Stromal cell of bone marrow (primary cell): Measurements from ENCODE around the gene RNF151.

ENCODE experiments used
- DNase-seq: peaks from one replicate; pipeline ENCODE4 v3.0.0-alpha.2; 2012; ENCODE audit warnings: low read depth

The RNF151 gene

DNA sequence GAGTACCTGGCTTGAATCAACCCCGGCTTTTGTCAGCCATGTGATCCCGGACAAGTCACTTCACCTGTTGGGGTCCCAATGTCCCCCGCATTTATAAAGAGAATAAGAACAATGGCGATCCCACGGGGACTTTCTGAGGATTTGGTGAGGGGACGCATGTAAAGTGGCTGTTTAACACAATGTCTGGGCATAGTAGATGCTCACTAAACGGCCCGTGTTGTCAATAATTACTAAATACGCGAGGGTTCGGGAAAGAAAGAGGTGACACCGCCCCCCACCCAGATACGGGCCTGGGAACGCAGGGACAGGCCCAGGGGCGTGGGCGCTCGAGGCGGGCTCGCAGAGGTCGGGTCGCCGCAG, 24.9 kb downstream of the RNF151 start:
- no peak for DNase-seq

DNA sequence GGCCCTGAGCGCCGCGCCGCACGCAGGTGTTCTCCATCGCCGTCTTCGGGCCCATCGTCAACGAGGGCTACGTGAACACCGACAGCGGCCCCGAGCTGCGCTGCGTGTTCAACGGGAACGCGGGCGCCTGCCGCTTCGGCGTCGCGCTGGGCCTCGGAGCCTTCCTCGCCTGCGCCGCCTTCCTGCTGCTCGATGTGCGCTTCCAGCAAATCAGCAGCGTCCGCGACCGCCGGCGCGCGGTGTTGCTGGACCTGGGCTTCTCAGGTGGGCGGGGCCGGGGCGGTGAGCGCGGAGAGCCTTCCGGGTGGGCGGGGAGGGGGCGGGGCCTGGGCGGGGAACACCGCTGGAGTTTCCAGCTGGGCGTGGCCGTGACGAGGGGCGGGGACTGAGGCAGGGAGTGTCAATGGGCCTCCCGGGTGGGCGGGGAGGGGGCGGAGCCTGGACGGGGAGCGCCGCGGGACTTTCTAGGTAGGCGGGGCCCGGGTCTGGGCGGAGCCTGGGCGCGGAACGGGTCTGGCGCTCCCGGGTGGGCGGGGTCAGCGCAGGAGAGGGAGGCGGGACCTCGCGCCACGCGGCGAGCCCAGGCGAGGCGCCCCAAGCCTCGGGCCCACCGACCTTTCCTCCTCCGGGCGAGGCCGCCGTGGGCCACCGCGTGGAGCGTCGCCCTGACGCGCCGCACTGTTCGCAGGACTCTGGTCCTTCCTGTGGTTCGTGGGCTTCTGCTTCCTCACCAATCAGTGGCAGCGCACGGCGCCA, 25.5 kb downstream of the RNF151 start:
- DNase-seq, result peak; percentile 69

- no peak for DNase-seq
These were observed 26.2 kb downstream of the RNF151 start for GRCh38 chr16:1992704-1993317.

GRCh38 chr16:1993731-1994131, 27.1 kb downstream of the RNF151 start:
- no peak for DNase-seq

DNA sequence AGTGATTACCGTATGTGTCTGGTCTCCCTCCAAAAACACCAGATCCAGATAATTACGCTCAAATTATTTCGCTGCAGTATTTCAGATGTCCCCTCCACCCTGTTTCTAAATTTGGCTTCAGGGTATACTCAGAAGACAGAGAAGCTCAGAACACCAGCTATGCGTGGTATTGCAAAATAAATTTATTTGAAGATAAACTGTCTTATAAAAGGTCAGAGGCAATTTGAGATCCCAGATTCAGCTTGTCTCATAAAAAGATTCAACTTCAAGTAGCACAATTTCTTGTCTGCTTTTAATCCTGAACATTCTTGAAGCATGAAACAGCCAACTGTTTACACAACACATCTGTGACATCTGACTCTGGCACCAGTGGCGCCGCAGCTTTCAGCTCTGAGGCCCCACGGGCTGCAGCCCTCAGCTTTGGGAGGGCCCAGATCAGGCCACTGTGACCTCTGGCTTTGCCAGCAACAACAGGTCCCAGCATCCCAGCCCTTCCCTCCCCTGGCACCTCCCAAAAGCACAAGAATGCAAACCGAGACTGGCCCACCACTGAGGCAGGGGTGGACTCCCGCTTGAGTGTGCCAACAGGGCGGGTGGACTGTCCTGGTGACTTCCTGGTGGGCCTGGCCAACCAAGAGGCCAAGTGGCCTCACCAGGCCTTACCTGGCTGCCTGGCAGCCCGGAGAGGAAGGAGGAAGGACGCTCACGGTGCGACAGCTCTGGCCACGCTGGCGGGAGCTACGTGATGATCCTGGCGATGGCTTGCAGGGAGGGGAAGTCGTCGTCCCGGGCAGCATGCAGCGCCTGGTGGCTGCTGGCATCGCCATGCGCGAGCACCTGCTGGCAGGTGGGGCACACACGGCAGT, 31.1 kb downstream of the RNF151 start:
- DNase-seq, result no peak

DNA sequence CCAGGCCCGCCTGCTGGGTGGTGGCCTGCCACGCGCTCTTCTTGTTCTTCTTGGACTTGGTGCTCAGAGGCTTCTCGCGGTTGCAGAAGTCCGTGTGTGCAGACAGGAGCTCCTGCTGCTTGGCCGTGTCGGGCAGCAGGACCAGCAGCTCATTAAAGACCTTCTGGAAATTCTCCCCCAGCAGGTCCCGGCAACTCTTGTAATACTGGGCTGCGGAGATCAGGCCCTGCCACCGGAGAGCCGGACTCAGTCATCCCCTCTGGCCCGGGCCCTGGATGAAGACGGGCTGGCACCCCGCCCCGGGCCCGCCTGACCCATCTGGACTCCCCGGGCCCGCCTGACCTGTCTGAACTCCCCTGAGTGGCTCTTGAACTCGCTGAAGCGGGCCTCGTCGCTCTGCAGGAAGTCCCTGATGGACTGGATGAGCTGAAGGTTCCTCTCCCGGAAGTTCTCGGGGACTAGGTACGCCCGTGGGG, 31.7 kb downstream of the RNF151 start:
- no peak for DNase-seq

DNA sequence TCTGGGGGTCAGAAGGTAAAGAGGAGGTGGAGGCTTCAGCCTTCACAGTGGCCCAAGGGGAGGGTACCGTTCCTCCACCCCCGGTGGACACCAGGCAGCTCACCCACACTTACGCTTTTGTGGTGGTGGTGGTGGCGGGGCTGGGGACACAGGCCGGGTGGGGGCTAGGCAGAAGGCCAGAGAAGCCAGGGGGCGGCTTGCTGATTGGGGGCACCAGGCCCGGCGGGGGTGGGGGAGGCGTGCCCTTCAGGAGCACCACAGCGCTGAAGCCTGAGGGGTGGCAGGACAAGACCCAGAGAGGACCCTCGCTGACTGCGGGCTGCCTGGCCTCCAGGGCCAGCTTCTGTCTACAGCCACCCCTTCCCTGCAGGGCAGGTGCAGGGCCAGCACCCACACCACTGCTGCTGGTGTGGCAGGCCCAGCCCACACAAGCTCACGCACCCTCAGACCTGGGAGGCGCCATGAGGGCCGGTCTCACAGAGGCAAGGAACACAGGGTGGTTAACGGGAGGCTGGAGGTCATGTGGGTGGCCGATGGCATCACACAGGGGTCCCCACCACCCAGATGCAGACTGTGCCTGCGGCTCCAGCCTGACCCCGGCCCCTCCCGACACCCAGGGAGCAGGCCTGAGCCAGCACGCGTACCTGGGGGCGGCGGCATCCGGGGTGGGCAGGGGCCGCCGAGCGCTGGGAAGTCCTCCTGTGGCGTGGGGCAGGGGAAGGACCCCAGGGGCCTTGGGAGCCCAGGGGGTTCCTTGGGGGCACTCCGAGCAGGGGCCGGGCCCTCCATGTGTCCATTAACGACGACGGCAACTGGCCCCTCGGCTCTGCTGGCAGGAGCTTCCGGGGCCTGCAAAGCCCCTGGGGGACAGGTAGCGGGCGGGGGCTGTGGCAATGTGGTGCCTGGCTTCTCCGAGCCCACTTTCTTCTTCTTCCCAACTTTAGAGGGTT, 32.5 kb downstream of the RNF151 start:
- DNase-seq, result no peak

GRCh38 chr16:1999866-2000514, 33.3 kb downstream of the RNF151 start:
- no peak for DNase-seq

DNA sequence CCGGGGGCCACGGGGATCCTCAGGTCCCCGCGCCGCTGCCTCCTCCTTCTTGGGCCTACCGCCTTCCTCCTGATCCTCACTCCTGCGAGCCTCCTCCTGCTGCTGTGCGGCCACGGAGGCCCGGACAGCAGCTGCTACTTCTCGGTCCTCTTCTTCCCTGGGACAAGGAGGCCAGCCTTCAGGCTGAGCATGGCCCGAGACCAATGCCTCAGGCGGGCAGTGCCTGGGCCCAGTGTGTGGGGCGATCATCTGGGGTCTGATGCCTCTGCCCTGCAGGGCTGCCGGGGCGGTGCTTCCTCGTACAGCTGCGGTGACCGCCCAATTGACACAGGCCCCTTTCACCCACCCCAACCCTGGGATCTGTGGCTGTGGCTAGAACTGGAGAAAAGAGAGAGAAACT, 34.4 kb downstream of the RNF151 start:
- DNase-seq, result no peak

DNA sequence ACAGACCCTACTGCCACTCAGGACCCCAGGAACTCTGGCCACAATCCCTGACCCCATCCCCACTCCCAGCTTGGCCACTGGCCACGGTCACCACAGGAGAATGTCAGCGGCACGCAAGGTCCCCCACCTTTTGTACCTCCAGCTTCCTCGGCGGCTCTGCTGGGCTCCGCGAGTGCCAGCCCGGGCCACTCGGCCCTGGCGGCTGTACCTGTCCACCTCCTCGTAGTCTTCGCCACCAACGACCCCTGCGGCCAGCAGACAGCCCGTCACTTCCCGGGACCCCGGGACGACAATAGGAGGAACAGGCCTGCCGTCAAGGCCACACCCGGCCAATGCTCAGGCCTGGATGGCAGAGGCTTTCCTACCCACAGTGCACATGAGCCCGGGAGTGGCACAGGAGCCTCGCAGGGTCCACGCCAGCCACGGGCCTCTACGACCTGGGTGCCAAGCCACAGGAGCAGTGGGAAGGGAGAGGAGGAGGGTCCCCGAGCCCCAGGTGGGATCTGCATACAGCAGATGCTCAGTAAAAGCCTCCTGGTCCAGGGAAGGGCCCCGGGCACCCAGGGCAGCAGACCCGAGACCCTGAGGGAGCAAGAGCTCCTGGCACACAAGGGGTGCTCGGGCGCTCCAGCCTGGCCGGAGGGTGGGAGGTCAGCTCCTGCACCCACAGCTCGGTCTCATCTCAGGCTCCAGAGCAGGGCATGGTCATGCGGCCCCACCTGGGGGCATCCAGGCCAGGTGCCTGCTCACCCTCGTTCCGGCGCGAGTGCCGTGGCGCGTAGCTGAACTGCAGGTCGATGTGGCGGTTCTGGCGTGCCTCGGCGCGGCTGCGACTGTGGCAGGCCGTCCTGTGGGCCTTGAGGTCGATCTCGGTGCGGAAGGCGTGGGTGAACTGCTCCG, 35.0 kb downstream of the RNF151 start:
- no peak for DNase-seq

DNA sequence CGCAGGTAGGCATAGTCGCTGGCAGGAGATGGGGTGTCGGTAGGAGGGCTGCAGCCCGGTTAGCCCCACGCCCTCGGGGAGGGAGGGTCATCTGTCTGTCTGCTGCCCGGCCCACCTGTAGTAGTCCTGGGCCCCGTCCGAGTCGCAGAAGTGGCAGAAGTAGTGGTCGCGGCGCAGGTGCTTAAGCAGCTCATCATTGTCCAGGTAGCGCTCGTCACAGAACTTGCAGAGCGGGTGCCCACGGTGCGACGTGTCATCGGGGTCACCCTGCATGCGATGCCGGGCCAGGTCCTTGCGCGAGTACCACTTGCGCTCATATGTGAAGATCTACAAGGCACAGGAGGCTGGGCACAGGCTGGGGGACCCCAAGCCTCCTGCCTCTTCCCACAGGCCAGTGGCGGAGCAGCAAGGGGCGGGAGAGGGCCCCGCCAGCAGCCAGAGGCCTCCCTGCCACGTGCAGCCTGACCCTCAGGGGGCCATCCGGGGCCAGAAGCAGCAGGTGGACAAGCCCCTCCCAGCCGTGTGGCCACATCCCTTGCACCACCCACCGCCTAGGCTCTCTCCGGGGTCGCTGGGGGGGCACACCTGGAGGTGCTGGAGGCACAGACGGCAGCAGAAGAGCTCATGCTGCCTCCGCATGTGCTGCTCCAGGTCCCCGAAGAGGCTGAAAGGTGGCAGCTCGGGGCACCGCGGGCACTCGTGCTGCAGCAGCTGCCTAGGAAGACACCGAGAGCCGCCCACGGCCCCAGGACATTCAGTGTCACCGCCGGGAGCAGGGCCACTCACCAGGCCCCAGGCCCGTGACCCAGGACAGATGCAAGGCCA, 36.0 kb downstream of the RNF151 start:
- no peak for DNase-seq

GRCh38 chr16:2003231-2003826, 36.7 kb downstream of the RNF151 start:
- DNase-seq, result no peak

DNA sequence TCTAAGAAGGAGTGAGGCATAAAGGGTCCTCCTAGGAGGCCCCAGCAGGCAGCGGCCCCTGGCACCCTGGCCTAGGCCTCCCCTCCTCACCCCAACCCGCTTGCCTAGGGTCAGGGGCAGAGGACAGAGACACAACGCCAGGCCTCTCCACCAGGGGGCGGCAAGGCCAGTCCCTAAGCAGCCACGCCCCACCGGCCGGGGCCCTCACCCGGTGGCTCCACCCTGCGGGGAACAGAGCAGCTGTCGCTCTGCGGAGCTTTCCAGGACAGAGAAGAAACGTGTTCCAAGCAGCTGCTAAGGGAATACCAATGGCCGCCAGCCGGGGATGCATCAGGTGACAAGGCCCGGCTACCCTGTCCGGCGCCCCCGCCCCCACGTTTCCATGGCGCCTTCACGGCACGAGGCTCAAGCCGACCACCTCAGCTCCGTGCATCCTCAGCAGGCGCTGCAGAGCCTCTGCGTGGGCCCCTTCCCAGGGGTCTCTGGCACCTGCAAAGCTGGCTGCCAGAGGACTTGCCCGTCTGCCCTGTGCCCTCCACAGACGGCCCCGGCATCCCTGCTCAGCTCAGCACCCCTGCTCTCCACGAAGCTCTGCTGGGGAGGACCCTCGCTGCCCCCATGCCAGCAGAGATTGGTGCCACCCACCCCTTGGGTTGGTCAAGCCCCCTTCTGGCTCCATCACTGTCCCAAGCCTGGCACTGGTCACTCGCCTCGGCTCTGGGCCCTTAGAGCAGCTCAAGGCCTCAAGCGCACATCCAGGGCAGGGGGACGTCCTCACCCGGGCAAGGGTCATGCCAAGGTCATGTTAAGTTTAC, 37.4 kb downstream of the RNF151 start:
- peak; percentile 45 for DNase-seq

GRCh38 chr16:2004795-2005517, 38.3 kb downstream of the RNF151 start:
- DNase-seq, result no peak

DNA sequence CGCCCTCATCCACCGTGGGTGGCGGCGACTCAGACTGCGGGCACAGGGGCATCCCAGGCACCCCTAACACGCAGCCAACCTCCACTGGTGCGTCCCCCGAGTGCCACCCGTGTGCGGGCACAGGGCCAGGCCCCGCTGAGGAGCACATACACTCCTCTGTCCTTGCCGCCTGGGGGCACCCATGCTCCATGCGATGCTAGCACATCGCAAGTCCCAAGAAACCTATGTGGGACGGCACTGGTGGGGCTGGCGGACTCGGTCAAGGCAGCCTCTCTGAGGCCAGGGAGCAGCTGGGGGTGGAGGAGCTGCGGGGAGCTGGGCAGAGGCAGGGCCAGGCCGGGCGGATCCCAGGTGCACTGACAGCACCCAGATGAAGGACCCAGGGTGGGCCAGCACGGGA, 39.0 kb downstream of the RNF151 start:
- no peak for DNase-seq

DNA sequence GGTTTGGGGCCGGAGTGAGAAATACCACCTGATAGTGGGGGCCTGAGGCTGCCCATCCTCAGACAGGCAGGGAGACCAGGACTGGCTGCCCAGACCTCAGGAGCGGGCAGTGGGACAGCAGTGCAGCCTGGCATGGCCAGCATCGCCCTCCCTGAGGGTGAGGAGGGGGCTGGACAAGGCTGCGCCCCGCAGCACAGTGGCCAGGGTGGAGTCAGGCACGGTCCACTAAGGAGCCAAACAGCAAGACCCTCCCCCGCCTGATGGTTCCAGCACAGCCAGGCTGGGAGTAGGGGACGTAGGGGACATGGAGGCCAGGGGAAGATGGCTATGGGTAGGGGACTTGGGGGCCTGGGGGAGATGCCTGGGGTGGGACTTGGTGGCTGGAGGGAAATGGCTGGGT, 39.7 kb downstream of the RNF151 start:
- no peak for DNase-seq
